Gastroesophageal sphincter (tissue), 4 donors: ENCODE data around the gene SLC2A11. TPM values are rescaled to one million over a fixed set of nuclear protein-coding genes. Genes with fewer than 3 reads are reported as not detected.

Experiments
- ATAC-seq: fragments of 150-250 bp; one replicate; pipeline ENCODE4 v1.9.1; 2016; ENCODE audit warnings: mild to moderate bottlenecking, moderate library complexity
- H3K27ac ChIP-seq, 4 donors: fragments of 200-600 bp; sonication (generic) in 3 of 4; 1 replicate in 3 of 4; 2 replicates in 1 of 4; pipeline ENCODE4 v1.5.1; 2016 to 2019
- H3K27me3 ChIP-seq: fragments of 200-600 bp; sonication (generic); one replicate; pipeline ENCODE4 v1.5.1; 2019
- H3K36me3 ChIP-seq, 2 donors: fragments of 200-600 bp; sonication (generic); one replicate each; pipeline ENCODE4 v1.5.1; 2019; ENCODE audit warnings: control low read depth in 1 of 2
- H3K4me1 ChIP-seq, 3 donors: fragments of 200-600 bp; sonication (generic); 1 replicate in 2 of 3; 2 replicates in 1 of 3; pipeline ENCODE4 v1.5.1; 2016 to 2019; ENCODE audit warnings: control low read depth in 2 of 3
- H3K4me3 ChIP-seq, 2 donors: fragments of 200-600 bp; sonication (generic); one replicate each; pipeline ENCODE4 v1.5.1; 2019; ENCODE audit warnings: mild to moderate bottlenecking in 1 of 2, moderate library complexity in 1 of 2
- H3K9me3 ChIP-seq, 3 donors: fragments of 200-600 bp; sonication (generic); one replicate each; pipeline ENCODE4 v1.5.1; 2017 to 2019; ENCODE audit warnings: control low read depth in 2 of 3
- EP300 ChIP-seq: sonication (generic); formaldehyde crosslinking; IDR thresholded peaks from one replicate; pipeline ENCODE4 v1.6.1; 2017; ENCODE audit warnings: antibody characterized with exemption, mild to moderate bottlenecking
- POLR2A ChIP-seq, 2 donors: fragments of 450-650 bp; IDR thresholded peaks; one replicate each; pipeline ENCODE4 v1.6.1; 2017; ENCODE audit warnings: antibody characterized with exemption in 2 of 2, mild to moderate bottlenecking in 2 of 2, moderate library complexity in 1 of 2
- POLR2AphosphoS5 ChIP-seq: sonication (generic); formaldehyde crosslinking; IDR thresholded peaks from one replicate; pipeline ENCODE4 v1.6.1; 2017; ENCODE audit warnings: antibody characterized with exemption
- WGBS, 2 donors: methylation state at CpG; one replicate each; pipeline ENCODE4 v1.1.5; 2018; ENCODE audit warnings: low coverage in 1 of 2; 5-methylcytosine and 5-hydroxymethylcytosine counted together
- total RNA-seq, 4 donors: library from RNA; depleted of rRNA; stranded (reverse); fragments of >200 nt; gene quantifications; one replicate each; pipeline ENCODE4 v1.1.0, GENCODE V29; 2016
- TF ChIP-seq, protein P1 (sequence below), 4 experiments: fragments of 200-600 bp in 2 of 4; fragments of 450-650 bp in 2 of 4; sonication (generic) in 1 of 4; IDR thresholded peaks; one replicate each; pipeline ENCODE4 v1.5.1; 2017 to 2019; ENCODE audit warnings: antibody characterized with exemption in 4 of 4, mild to moderate bottlenecking in 2 of 4, moderate library complexity in 2 of 4

The SLC2A11 gene
- total RNA-seq, 4 donors from 2014 or later, result 7.3 to 39.8 (median 18.8) TPM

DNA sequence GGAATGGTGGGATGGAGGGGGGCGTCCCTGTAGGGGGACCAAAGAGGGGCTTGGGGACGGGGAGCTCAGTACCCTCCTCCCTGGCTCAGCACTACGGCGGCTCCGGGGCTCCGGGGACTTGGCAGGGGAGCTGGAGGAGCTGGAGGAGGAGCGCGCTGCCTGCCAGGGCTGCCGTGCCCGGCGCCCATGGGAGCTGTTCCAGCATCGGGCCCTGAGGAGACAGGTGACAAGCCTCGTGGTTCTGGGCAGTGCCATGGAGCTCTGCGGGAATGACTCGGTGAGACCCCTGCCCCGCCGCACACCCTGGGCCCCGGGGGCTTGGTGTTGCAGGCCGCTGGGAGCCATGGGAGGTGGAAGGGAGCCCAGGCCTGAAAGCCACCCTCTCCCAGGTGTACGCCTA, 24.7 kb downstream of the SLC2A11 start:
- Histone ChIP-seq H3K36me3 (peaks cover 0 to 69% of the 10 kb centered on the region in 2 donors), H3K4me1 (no peaks in the 10 kb centered on the region), H3K27ac (no peak overlapping the region), H3K4me3 (no peak overlapping the region), H3K27me3 (no peaks in the 10 kb centered on the region), H3K9me3 (no peaks in the 10 kb centered on the region)
- WGBS, 2 donors, result 80 to 89% methylated on average over 4 to 9 of the region's 20 CpGs
- no peak for ATAC-seq
- TF ChIP-seq POLR2A (IDR thresholded peaks at IDR 0.05), result no peak
- TF ChIP-seq EP300, result no peak

DNA sequence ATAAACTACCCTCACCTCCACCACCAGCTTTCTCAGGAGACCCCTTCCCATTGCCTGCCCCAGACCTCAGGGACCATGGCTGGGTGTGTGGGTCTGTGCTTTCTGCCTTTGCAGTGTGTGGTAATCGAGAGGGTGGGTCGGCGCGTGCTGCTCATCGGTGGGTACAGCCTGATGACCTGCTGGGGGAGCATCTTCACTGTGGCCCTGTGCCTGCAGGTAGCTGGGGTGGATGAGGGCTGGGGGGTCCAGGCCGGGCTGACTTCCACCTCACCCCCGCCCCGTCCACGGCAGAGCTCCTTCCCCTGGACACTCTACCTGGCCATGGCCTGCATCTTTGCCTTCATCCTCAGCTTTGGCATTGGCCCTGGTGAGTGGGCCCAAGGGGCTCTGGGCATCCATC, 26.0 kb downstream of the SLC2A11 start:
- Histone ChIP-seq H3K4me1 (peaks cover 0 to 7% (median 0%) of the 10 kb centered on the region in 3 donors), H3K36me3 (peaks cover 0 to 56% of the 10 kb centered on the region in 2 donors), H3K27ac (no peak overlapping the region), H3K9me3 (no peaks in the 10 kb centered on the region), H3K27me3 (no peaks in the 10 kb centered on the region), H3K4me3 (no peak overlapping the region)
- no peak for ATAC-seq
- 100% methylated on average over 4 of the region's 9 CpGs; no CpG with 5 or more reads in 1 of the 2 donors for WGBS, 2 donors
- no peak for TF ChIP-seq POLR2A (IDR thresholded peaks at IDR 0.05)
- no peak for TF ChIP-seq EP300
- TF ChIP-seq, protein P1, sequence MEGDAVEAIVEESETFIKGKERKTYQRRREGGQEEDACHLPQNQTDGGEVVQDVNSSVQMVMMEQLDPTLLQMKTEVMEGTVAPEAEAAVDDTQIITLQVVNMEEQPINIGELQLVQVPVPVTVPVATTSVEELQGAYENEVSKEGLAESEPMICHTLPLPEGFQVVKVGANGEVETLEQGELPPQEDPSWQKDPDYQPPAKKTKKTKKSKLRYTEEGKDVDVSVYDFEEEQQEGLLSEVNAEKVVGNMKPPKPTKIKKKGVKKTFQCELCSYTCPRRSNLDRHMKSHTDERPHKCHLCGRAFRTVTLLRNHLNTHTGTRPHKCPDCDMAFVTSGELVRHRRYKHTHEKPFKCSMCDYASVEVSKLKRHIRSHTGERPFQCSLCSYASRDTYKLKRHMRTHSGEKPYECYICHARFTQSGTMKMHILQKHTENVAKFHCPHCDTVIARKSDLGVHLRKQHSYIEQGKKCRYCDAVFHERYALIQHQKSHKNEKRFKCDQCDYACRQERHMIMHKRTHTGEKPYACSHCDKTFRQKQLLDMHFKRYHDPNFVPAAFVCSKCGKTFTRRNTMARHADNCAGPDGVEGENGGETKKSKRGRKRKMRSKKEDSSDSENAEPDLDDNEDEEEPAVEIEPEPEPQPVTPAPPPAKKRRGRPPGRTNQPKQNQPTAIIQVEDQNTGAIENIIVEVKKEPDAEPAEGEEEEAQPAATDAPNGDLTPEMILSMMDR (IDR thresholded peaks at IDR 0.05), result no peak
- TF ChIP-seq POLR2AphosphoS5, result no peak

GRCh38 chr22:23884140-23884539, 26.5 kb downstream of the SLC2A11 start:
- no peak for ATAC-seq

GRCh38 chr22:23888615-23889401, 31.1 kb downstream of the SLC2A11 start:
- Histone ChIP-seq H3K27ac (peak overlapping the region in 3 of 4 donors; percentile 43 to 69 (median 66)), H3K4me1 (peaks cover 0 to 26% (median 4%) of the 10 kb centered on the region in 3 donors), H3K36me3 (peaks cover 0 to 12% of the 10 kb centered on the region in 2 donors), H3K27me3 (no peaks in the 10 kb centered on the region), H3K9me3 (no peaks in the 10 kb centered on the region), H3K4me3 (no peak overlapping the region)
- TF ChIP-seq EP300, result no peak
- TF ChIP-seq, protein P1 (IDR thresholded peaks at IDR 0.05), result peak in 1 of 4 experiments; percentile 20
- 0 to 17% methylated on average over 2 of the region's 11 CpGs for WGBS, 2 donors
- no peak for ATAC-seq

More at GRCh38 chr22:23884140-23884539, 26.5 kb downstream of the SLC2A11 start:
- Histone ChIP-seq H3K9me3 (no peaks in the 10 kb centered on the region), H3K4me1 (peaks cover 0 to 12% (median 0%) of the 10 kb centered on the region in 3 donors), H3K27me3 (no peaks in the 10 kb centered on the region), H3K36me3 (peaks cover 0 to 51% of the 10 kb centered on the region in 2 donors), H3K4me3 (no peak overlapping the region), H3K27ac (no peak overlapping the region)
- TF ChIP-seq POLR2A (IDR thresholded peaks at IDR 0.05), result no peak
- TF ChIP-seq POLR2AphosphoS5, result no peak
- TF ChIP-seq EP300, result no peak
- TF ChIP-seq, protein P1 (IDR thresholded peaks at IDR 0.05), result no peak
- WGBS, 2 donors, result no CpG with 5 or more reads among the region's 9 CpGs

DNA sequence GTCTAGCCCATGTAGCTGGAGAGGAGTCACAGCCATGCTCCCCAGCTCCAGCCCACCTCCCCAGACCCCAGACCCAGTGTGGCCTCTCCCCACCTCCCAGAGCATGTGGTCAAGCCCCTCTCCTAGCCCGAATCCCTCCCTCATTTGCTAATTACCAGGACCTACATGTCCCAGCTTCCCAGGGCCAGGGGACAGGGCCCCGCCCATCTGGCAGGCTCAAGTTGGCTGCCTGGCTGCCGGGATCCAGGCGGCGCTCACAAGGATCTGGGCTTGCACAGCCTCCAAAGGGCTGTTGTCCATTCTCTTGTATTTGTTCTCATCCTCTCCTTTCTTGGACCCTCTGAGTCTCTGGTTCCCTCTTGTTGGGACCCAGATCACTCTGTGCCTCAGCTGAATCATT, 31.9 kb downstream of the SLC2A11 start:
- TF ChIP-seq POLR2A (IDR thresholded peaks at IDR 0.05) (no peak), EP300 (no peak), POLR2AphosphoS5 (no peak)
- TF ChIP-seq, protein P1 (IDR thresholded peaks at IDR 0.05), result no peak
- no peak overlapping the region for H3K4me3 ChIP-seq
- no peaks in the 10 kb centered on the region for H3K27me3 ChIP-seq
- ATAC-seq, result no peak
- no peak overlapping the region for H3K27ac ChIP-seq
- no peaks in the 10 kb centered on the region for H3K9me3 ChIP-seq
- WGBS, 2 donors, result 29% methylated on average over 4 of the region's 5 CpGs; no CpG with 5 or more reads in 1 of the 2 donors
- peaks cover 0 to 31% (median 4%) of the 10 kb centered on the region in 3 donors for H3K4me1 ChIP-seq
- H3K36me3 ChIP-seq, result peaks cover 0 to 4% of the 10 kb centered on the region in 2 donors
